K562 (cell line): ENCODE data around the gene YOD1. TPM values are rescaled to one million over a fixed set of nuclear protein-coding genes. Genes with fewer than 3 reads are reported as not detected.

ENCODE experiments used
- ATAC-seq: fragments of 200-7000 bp; cut with Tn5 transposase; 3 replicates; pipeline ENCODE4 v1.9.1; 2020; ENCODE audit warnings: moderate library complexity
- BruUV-seq: library from RNA; stranded (reverse); fragments of 400-500 nt; replicated peaks from 2 replicates; lab custom pipeline; 2021; lab: Mats Ljungman, UMichigan
- CTCF ChIA-PET: fragments of 300-600 bp; formaldehyde crosslinking; extraction: SDS; loops from one replicate; lab custom pipeline; 2021; ENCODE audit warnings: low intra/inter-chr PET ratio; lab: Yijun Ruan, JAX
- POLR2A ChIA-PET: fragments of 300-600, 350-650 bp; sonication (Branson Sonifier 250); formaldehyde crosslinking; extraction: SDS; loops from one replicate; lab custom pipeline; 2021; ENCODE audit warnings: antibody characterized with exemption, inconsistent platforms; lab: Yijun Ruan, JAX
- DNase-seq, 4 experiments: peaks; one replicate each; pipeline versions ENCODE4 v3.0.0 to v3.0.0-alpha.2; 2011 to 2018; ENCODE audit warnings: low spot score in 3 of 4, mixed read lengths in 3 of 4; ENCODE audit errors: extremely low read depth in 1 of 4
- FAIRE-seq: peaks from 2 replicates; lab custom pipeline; 2011; peaks lifted over from hg19 to GRCh38; lab: Jason Lieb, UNC
- H2AFZ ChIP-seq: 2 replicates; pipeline ENCODE4 v1.6.0; 2011; ENCODE audit warnings: low read depth, low read length, control low read depth, inconsistent platforms
- H3K27ac ChIP-seq: fragments of 200-600 bp; 3 replicates; pipeline ENCODE4 v1.8.0; 2011; ENCODE audit warnings: low read depth, mild to moderate bottlenecking, control low read depth, inconsistent platforms, low read length, moderate library complexity, mixed read lengths; ENCODE audit errors: extremely low read depth
- H3K27me3 ChIP-seq, 2 experiments: fragments of 300-600 bp in 1 of 2; 2 replicates in 1 of 2; 3 replicates in 1 of 2; pipeline versions ENCODE4 v1.6.0 to v1.8.0; 2011; ENCODE audit warnings: inconsistent platforms in 2 of 2, low read length in 2 of 2, mild to moderate bottlenecking in 1 of 2, mixed read lengths in 1 of 2, moderate library complexity in 1 of 2; ENCODE audit not compliant: control insufficient read depth in 2 of 2, insufficient read depth in 2 of 2
- H3K36me3 ChIP-seq: fragments of 300-600 bp; 3 replicates; pipeline ENCODE4 v1.8.0; 2011; ENCODE audit warnings: mild to moderate bottlenecking, low read length, inconsistent platforms; ENCODE audit not compliant: control insufficient read depth, insufficient read depth
- H3K4me1 ChIP-seq, 2 experiments: fragments of 200-600 bp in 1 of 2; replicated peaks in 1 of 2; 2 replicates in 1 of 2; 3 replicates in 1 of 2; pipeline versions ENCODE4 v1.5.1 to v1.8.0; 2011; ENCODE audit warnings: inconsistent platforms in 2 of 2, low read length in 2 of 2, mild to moderate bottlenecking in 1 of 2, mixed read lengths in 1 of 2, moderate library complexity in 1 of 2; ENCODE audit not compliant: control insufficient read depth in 2 of 2, insufficient read depth in 2 of 2
- H3K4me2 ChIP-seq: 2 replicates; pipeline ENCODE4 v1.6.1; 2011; ENCODE audit warnings: low read length, control low read depth, inconsistent platforms, mixed read lengths; ENCODE audit not compliant: insufficient read depth
- H3K4me3 ChIP-seq: fragments of 200-600 bp; sonication (generic), shearing (Covaris generic); 2 replicates; pipeline ENCODE4 v1.5.1; 2016; ENCODE audit warnings: control low read depth, inconsistent platforms
- H3K79me2 ChIP-seq: fragments of 200-600 bp; 3 replicates; pipeline ENCODE4 v1.8.0; 2011; ENCODE audit warnings: low read length, inconsistent platforms; ENCODE audit not compliant: control insufficient read depth, insufficient read depth
- H3K9ac ChIP-seq, 2 experiments: 2 replicates each; pipeline versions ENCODE4 v1.6.0 to v1.6.1; 2011; ENCODE audit warnings: low read depth in 2 of 2, low read length in 2 of 2, control low read depth in 1 of 2, inconsistent platforms in 1 of 2, mild to moderate bottlenecking in 1 of 2, mixed read lengths in 1 of 2; ENCODE audit not compliant: insufficient read depth in 1 of 2
- H3K9me1 ChIP-seq: one replicate; pipeline ENCODE4 v1.6.0; 2011; ENCODE audit warnings: inconsistent platforms, mild to moderate bottlenecking, low read length, moderate library complexity; ENCODE audit not compliant: control insufficient read depth, insufficient read depth
- H3K9me3 ChIP-seq: replicated peaks from 2 replicates; pipeline ENCODE4 v1.5.1; 2011; ENCODE audit warnings: low read depth, low read length, inconsistent platforms; ENCODE audit not compliant: control insufficient read depth, insufficient read depth
- H4K20me1 ChIP-seq: replicated peaks from 2 replicates; pipeline ENCODE4 v1.6.1; 2011; ENCODE audit warnings: low read length, inconsistent platforms, mixed read lengths; ENCODE audit not compliant: control insufficient read depth, insufficient read depth
- BACH1 ChIP-seq: fragments of 200-800 bp; sonication (Bioruptor generic); IDR thresholded peaks from 2 replicates; pipeline ENCODE4 v1.6.1; 2016; ENCODE audit warnings: missing genetic modification characterization, missing compliant biosample characterization
- CSDE1 ChIP-seq, 2 experiments: fragments of 450-650 bp; IDR thresholded peaks; 2 replicates each; pipeline ENCODE4 v1.6.1; 2016; ENCODE audit warnings: mild to moderate bottlenecking in 1 of 2
- FOXA1 ChIP-seq: fragments of 450-650 bp; IDR thresholded peaks from 2 replicates; pipeline ENCODE4 v1.6.1; 2016; ENCODE audit warnings: mild to moderate bottlenecking, borderline replicate concordance
- HDAC2 ChIP-seq: fragments of 450-650 bp; IDR thresholded peaks from 2 replicates; pipeline ENCODE4 v1.6.1; 2016; ENCODE audit warnings: mild to moderate bottlenecking
- IFI16 ChIP-seq: fragments of 250-450 bp; sonication (Bioruptor Pico); IDR thresholded peaks from 2 replicates; pipeline ENCODE4 v2.1.2; 2022; ENCODE audit warnings: mild to moderate bottlenecking, inconsistent platforms
- LEF1 ChIP-seq: fragments of 450-650 bp; IDR thresholded peaks from 2 replicates; pipeline ENCODE4 v1.6.1; 2016; ENCODE audit warnings: mild to moderate bottlenecking
- POU5F1 ChIP-seq: fragments of 150-350 bp; IDR thresholded peaks from 2 replicates; pipeline ENCODE4 v1.6.1; 2014; ENCODE audit warnings: borderline replicate concordance, low read length, low read depth, mild to moderate bottlenecking; ENCODE audit not compliant: partially characterized antibody
- RBM39 ChIP-seq: fragments of 200-400 bp; formaldehyde crosslinking; optimal IDR thresholded peaks from 2 replicates; pipeline ENCODE3; 2018; ENCODE audit warnings: low read depth, low read length
- SMAD1 ChIP-seq: fragments of 150-350 bp; IDR thresholded peaks from 2 replicates; pipeline ENCODE4 v1.6.1; 2014; ENCODE audit warnings: low read length, low read depth; ENCODE audit not compliant: partially characterized antibody
- SMARCE1 ChIP-seq: fragments of 450-650 bp; IDR thresholded peaks from 2 replicates; pipeline ENCODE4 v1.7.1; 2016; ENCODE audit warnings: mild to moderate bottlenecking
- TRIM25 ChIP-seq: fragments of 450-650 bp; IDR thresholded peaks from 2 replicates; pipeline ENCODE4 v1.7.0; 2016; ENCODE audit warnings: borderline replicate concordance
- TSHZ1 ChIP-seq: fragments of 250-450 bp; sonication (Bioruptor Pico); IDR thresholded peaks from 2 replicates; pipeline ENCODE4 v1.4.0; 2020; ENCODE audit warnings: mild to moderate bottlenecking, moderate library complexity
- WGBS: fragments of 100-300 bp; shearing (Covaris generic); methylation state at CpG from one replicate; pipeline ENCODE4 v1.1.6; 2016; ENCODE audit warnings: low coverage, mixed read lengths; ENCODE audit not compliant: insufficient coverage; ENCODE audit errors: missing lambda C conversion rate; 5-methylcytosine and 5-hydroxymethylcytosine counted together
- in situ Hi-C: fragments of 300-500 bp; cut with MboI; formaldehyde crosslinking; loops from 4 replicates; pipeline ENCODE4 v1.15.0; 2018; ENCODE audit warnings: inconsistent platforms, mixed read lengths
- intact Hi-C: fragments of 100-400 bp; cut with micrococcal nuclease; formaldehyde crosslinking; loops from 2 replicates; pipeline ENCODE4 v1.14.2; 2022
- polyA plus RNA-seq, 8 experiments: library from polyadenylated mRNA; depleted of rRNA in 4 of 8; stranded (reverse) in 5 of 8; unstranded in 3 of 8; fragments of >200 nt; fragmentation: Nextera tagmentation in 2 of 8; fragmentation: Illumina TruSeq in 1 of 8; extraction: Ambion mirVana in 2 of 8; extraction: Trizol in 1 of 8; gene quantifications; 2 replicates each; pipeline versions ENCODE4 v1.2.1 to v1.2.3, GENCODE V29; 2011 to 2014; ENCODE audit warnings: inconsistent platforms in 1 of 8, missing spikeins in 1 of 8
- total RNA-seq, 7 experiments: library from RNA; depleted of rRNA in 6 of 7; stranded (reverse); fragments of >200 nt in 6 of 7; fragmentation: Illumina TruSeq in 2 of 7; extraction: Trizol in 2 of 7; gene quantifications; 2 replicates each; pipeline versions ENCODE4 v1.2.1 to v1.2.3, GENCODE V29; 2011 to 2021; ENCODE audit warnings: low replicate concordance in 1 of 7
- TF ChIP-seq, protein P1 (sequence below): fragments of 250-450 bp; sonication (Bioruptor Pico); IDR thresholded peaks from 2 replicates; pipeline ENCODE4 v1.8.0; 2022; ENCODE audit warnings: moderate library complexity, mild to moderate bottlenecking, inconsistent platforms
- TF ChIP-seq, protein P2 (sequence below): fragments of 250-450 bp; sonication (Bioruptor Pico); IDR thresholded peaks from 2 replicates; pipeline ENCODE4 v1.5.0; 2020; ENCODE audit warnings: mild to moderate bottlenecking, borderline replicate concordance

YOD1 gene
- total and polyA plus RNA-seq, 9 of the 15 experiments (the other 6 are each of a cell fraction or from before 2014, with no cell fraction given), result 18.2 to 78.1 (median 46.9) TPM

DNA sequence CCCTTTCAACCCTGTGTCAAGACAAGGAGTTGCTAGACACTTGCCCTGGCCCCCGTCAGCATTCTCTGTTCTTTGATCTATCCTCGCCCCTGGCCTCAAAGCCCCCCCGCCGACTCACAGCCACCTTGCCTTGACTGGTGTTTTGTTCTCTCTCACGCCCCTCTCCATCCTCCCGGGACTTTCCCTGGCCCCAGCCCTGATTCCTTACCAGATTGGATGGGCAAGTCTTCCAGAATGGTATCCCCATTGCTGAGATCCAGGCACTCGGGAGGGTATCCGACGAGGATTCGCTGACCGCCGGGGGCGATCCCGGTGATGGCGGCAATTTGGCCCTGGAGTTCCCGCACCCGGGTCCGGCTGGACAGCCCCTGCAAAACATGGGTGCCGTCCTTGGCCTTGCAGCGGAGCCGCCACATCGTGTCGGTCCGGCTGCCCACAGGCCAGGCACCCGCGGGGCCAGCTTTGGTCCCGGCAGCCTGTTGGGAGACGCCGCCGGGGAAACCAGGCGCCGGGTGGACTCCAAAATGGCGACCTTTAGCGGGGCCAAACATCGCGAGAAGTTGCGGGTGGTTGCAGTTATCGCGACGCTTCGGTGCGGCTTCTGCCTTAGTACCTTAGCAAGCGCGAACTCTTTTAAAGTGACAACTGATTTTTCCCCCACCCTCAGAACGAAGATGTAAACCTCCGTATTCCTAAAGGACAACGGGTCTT is 373 bp downstream of the YOD1 start:
- Histone ChIP-seq H2AFZ (peak overlapping the region; percentile 98), H3K79me2 (peaks cover 73% of the 10 kb centered on the region), H3K4me3 (peak overlapping the region; percentile 92), H3K4me1 (peaks cover 14 to 59% of the 10 kb centered on the region in 2 experiments), H3K27me3 (no peaks in the 10 kb centered on the region), H3K4me2 (peak overlapping the region; percentile 99), H3K9me3 (no peaks in the 10 kb centered on the region), H3K9ac (peak overlapping the region; percentile 96 to 98), H4K20me1 (peaks cover 16% of the 10 kb centered on the region), H3K36me3 (peaks cover 44% of the 10 kb centered on the region), H3K9me1 (no peaks in the 10 kb centered on the region), H3K27ac (peak overlapping the region; percentile 94)
- CTCF ChIA-PET, result interaction anchor here (1.2 to 2.3 kb wide), 2 partner anchors 27 to 116 kb away, joined by 3 to 17 read pairs; no protein-coding TSS in a partner anchor
- ATAC-seq (peak; percentile 72), DNase-seq (peak; percentile 88 to 98 (median 91)), FAIRE-seq (peak; percentile 83)
- POLR2A ChIA-PET, result interaction anchor here (0.6 to 9.8 kb wide), 7 partner anchors 11 to 416 kb away, joined by 3 to 104 read pairs (median 3); partner anchors contain the start of genes C1orf116 and DYRK3
- in situ Hi-C loops, result no loop called here
- BruUV-seq, result no TSS peak
- under 1% methylated on average over 47 of the region's 47 CpGs for WGBS
- intact Hi-C loops, result loop anchor here (1.0 to 10.0 kb wide), 2 partner anchors 27 to 594 kb away; partner anchors contain the start of gene CR1L
- no peak for TF ChIP-seq BACH1 (tag)
- TF ChIP-seq SMARCE1, result no peak
- no peak for TF ChIP-seq POU5F1
- TF ChIP-seq IFI16 (CRISPR knock-in tag), result no peak
- TF ChIP-seq, protein P1, sequence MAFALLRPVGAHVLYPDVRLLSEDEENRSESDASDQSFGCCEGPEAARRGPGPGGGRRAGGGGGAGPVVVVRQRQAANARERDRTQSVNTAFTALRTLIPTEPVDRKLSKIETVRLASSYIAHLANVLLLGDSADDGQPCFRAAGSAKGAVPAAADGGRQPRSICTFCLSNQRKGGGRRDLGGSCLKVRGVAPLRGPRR (CRISPR knock-in tag), result no peak
- TF ChIP-seq LEF1, result no peak
- TF ChIP-seq CSDE1 (IDR thresholded peaks at IDR 0.05), result no peak
- no peak for TF ChIP-seq HDAC2
- TF ChIP-seq TRIM25, result no peak
- TF ChIP-seq RBM39, result no peak
- TF ChIP-seq SMAD1, result peak; percentile 40
- TF ChIP-seq FOXA1, result no peak
- TF ChIP-seq, protein P2, sequence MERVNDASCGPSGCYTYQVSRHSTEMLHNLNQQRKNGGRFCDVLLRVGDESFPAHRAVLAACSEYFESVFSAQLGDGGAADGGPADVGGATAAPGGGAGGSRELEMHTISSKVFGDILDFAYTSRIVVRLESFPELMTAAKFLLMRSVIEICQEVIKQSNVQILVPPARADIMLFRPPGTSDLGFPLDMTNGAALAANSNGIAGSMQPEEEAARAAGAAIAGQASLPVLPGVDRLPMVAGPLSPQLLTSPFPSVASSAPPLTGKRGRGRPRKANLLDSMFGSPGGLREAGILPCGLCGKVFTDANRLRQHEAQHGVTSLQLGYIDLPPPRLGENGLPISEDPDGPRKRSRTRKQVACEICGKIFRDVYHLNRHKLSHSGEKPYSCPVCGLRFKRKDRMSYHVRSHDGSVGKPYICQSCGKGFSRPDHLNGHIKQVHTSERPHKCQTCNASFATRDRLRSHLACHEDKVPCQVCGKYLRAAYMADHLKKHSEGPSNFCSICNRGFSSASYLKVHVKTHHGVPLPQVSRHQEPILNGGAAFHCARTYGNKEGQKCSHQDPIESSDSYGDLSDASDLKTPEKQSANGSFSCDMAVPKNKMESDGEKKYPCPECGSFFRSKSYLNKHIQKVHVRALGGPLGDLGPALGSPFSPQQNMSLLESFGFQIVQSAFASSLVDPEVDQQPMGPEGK (CRISPR knock-in tag), result 0 out of 2 replicates have a peak, but pooled peaks have one; percentile 24
- TF ChIP-seq TSHZ1 (CRISPR knock-in tag), result no peak
